Endothelial cell of umbilical vein (primary cell): Measurements from ENCODE around the gene MBOAT2. TPM values are rescaled to one million over a fixed set of nuclear protein-coding genes. Genes with fewer than 3 reads are reported as not detected.

Experiments
- BruUV-seq: library from RNA; stranded (reverse); fragments of 400-500 nt; replicated peaks from 2 replicates; lab custom pipeline; 2021; lab: Mats Ljungman, UMichigan
- CTCF ChIA-PET: fragments of 300-600, 350-600 bp; sonication (Branson Sonifier 250); formaldehyde crosslinking; loops from one replicate; lab custom pipeline; 2021; ENCODE audit warnings: antibody characterized with exemption, inconsistent platforms; lab: Charles Lee
- POLR2A ChIA-PET: fragments of 300-600, 350-600 bp; sonication (Branson Sonifier 250); formaldehyde crosslinking; loops from one replicate; lab custom pipeline; 2021; ENCODE audit warnings: antibody characterized with exemption, inconsistent platforms; lab: Charles Lee
- DNase-seq: peaks from one replicate; pipeline ENCODE4 v3.0.0-alpha.2; 2011; ENCODE audit warnings: low read depth, low spot score
- FAIRE-seq: peaks from 2 replicates; lab custom pipeline; 2011; peaks lifted over from hg19 to GRCh38; lab: Jason Lieb, UNC
- H2AFZ ChIP-seq: 2 replicates; pipeline ENCODE4 v1.6.0; 2012; ENCODE audit warnings: low read depth, low read length, control low read depth, inconsistent platforms
- H3K27ac ChIP-seq: 2 replicates; pipeline ENCODE4 v1.5.1; 2011; ENCODE audit warnings: low read depth, mild to moderate bottlenecking, control low read depth, low read length, moderate library complexity; ENCODE audit not compliant: insufficient read depth
- H3K27me3 ChIP-seq, 2 experiments: 2 replicates each; pipeline versions ENCODE4 v1.6.0 to v1.6.1; 2011; ENCODE audit warnings: low read length in 2 of 2, mixed read lengths in 1 of 2; ENCODE audit not compliant: control insufficient read depth in 2 of 2, insufficient read depth in 2 of 2
- H3K36me3 ChIP-seq, 2 experiments: 2 replicates in 1 of 2; 3 replicates in 1 of 2; pipeline ENCODE4 v1.5.1; 2011; ENCODE audit warnings: low read length in 2 of 2, mild to moderate bottlenecking in 1 of 2, moderate library complexity in 1 of 2; ENCODE audit not compliant: control insufficient read depth in 2 of 2, insufficient read depth in 2 of 2; ENCODE audit errors: extremely low read depth in 1 of 2
- H3K4me1 ChIP-seq: 3 replicates; pipeline ENCODE4 v1.5.1; 2011; ENCODE audit warnings: mild to moderate bottlenecking, low read length; ENCODE audit not compliant: control insufficient read depth, insufficient read depth; ENCODE audit errors: extremely low read depth
- H3K4me2 ChIP-seq: 2 replicates; pipeline ENCODE4 v1.6.1; 2011; ENCODE audit warnings: low read length, control low read depth, mixed read lengths; ENCODE audit not compliant: insufficient read depth
- H3K4me3 ChIP-seq, 3 experiments: fragments of 200-600 bp in 1 of 3; sonication (generic), shearing (Covaris generic) in 1 of 3; replicated peaks in 1 of 3; 2 replicates each; pipeline ENCODE4 v1.5.1; 2011 to 2016; ENCODE audit warnings: control low read depth in 3 of 3, low read length in 3 of 3, mild to moderate bottlenecking in 2 of 3, inconsistent platforms in 1 of 3, low read depth in 1 of 3, moderate library complexity in 1 of 3; ENCODE audit not compliant: insufficient read depth in 1 of 3
- H3K79me2 ChIP-seq: 2 replicates; pipeline ENCODE4 v1.6.0; 2012; ENCODE audit warnings: low read length, inconsistent platforms; ENCODE audit not compliant: control insufficient read depth, insufficient read depth
- H3K9ac ChIP-seq: replicated peaks from 2 replicates; pipeline ENCODE3; 2011; ENCODE audit warnings: low read length, control low read depth; ENCODE audit not compliant: insufficient read depth; ENCODE audit errors: extremely low read depth
- H3K9me1 ChIP-seq: replicated peaks from 3 replicates; pipeline ENCODE4 v1.6.0; 2011; ENCODE audit warnings: mild to moderate bottlenecking, low read length; ENCODE audit not compliant: control insufficient read depth, insufficient read depth; ENCODE audit errors: extremely low read depth
- H3K9me3 ChIP-seq: replicated peaks from 2 replicates; pipeline ENCODE4 v1.5.1; 2012; ENCODE audit warnings: low read length, inconsistent platforms; ENCODE audit not compliant: control insufficient read depth, insufficient read depth
- H4K20me1 ChIP-seq: replicated peaks from 2 replicates; pipeline ENCODE3; 2011; ENCODE audit warnings: mild to moderate bottlenecking, low read length; ENCODE audit not compliant: control insufficient read depth, insufficient read depth; ENCODE audit errors: extremely low read depth
- CTCF ChIP-seq, 2 donors: IDR thresholded peaks; 1 replicate in 1 of 2; 2 replicates in 1 of 2; pipeline ENCODE4 v1.5.1; 2011; ENCODE audit warnings: low read length in 2 of 2, mild to moderate bottlenecking in 2 of 2, moderate library complexity in 2 of 2, control low read depth in 1 of 2, inconsistent platforms in 1 of 2, low read depth in 1 of 2; ENCODE audit not compliant: insufficient read depth in 1 of 2; ENCODE audit errors: extremely low read depth in 1 of 2
- EZH2 ChIP-seq: IDR thresholded peaks from 2 replicates; pipeline ENCODE4 v1.6.1; 2012; ENCODE audit warnings: borderline replicate concordance, low read depth, mild to moderate bottlenecking, moderate library complexity, low read length, inconsistent platforms; ENCODE audit not compliant: severe bottlenecking
- FOS ChIP-seq: IDR thresholded peaks from 2 replicates; pipeline ENCODE4 v1.6.1; 2011; ENCODE audit warnings: mild to moderate bottlenecking, low read length, moderate library complexity, borderline replicate concordance; ENCODE audit not compliant: insufficient read depth
- JUN ChIP-seq: IDR thresholded peaks from 2 replicates; pipeline ENCODE4 v1.6.1; 2011; ENCODE audit warnings: borderline replicate concordance, low read depth; ENCODE audit not compliant: insufficient read length, insufficient read depth
- MYC ChIP-seq: IDR thresholded peaks from one replicate; pipeline ENCODE4 v1.6.1; 2011; ENCODE audit warnings: mild to moderate bottlenecking, low read depth, low read length
- POLR2A ChIP-seq: IDR thresholded peaks from 2 replicates; pipeline ENCODE4 v1.6.1; 2012; ENCODE audit warnings: low read depth, mild to moderate bottlenecking, control low read depth, low read length
- dilution Hi-C: fragments of 300-500 bp; cut with MboI; formaldehyde crosslinking; loops from one replicate; pipeline ENCODE4 v1.15.0; 2019; ENCODE audit warnings: low sequenced_read_pairs; ENCODE audit not compliant: extremely low pct_ligation_motif_present
- intact Hi-C: fragments of 100-400 bp; cut with micrococcal nuclease; formaldehyde crosslinking; loops from one replicate; pipeline ENCODE4 v1.10.0; 2022
- polyA plus RNA-seq, 4 experiments: library from polyadenylated mRNA; depleted of rRNA in 3 of 4; stranded (reverse) in 3 of 4; unstranded in 1 of 4; fragments of >200 nt; gene quantifications; 2 replicates each; pipeline versions ENCODE4 v1.2.1 to v1.2.3, GENCODE V29; 2011 to 2012; ENCODE audit warnings: missing spikeins in 1 of 4
- total RNA-seq: library from RNA; stranded (reverse); gene quantifications from 2 replicates; pipeline ENCODE4 v1.2.3, GENCODE V29; 2021

MBOAT2 gene
- total and polyA plus RNA-seq, 2 donors (not counting 3 experiments of a cell fraction or from before 2014, with no cell fraction given) = 10.9 to 22.1 TPM

DNA sequence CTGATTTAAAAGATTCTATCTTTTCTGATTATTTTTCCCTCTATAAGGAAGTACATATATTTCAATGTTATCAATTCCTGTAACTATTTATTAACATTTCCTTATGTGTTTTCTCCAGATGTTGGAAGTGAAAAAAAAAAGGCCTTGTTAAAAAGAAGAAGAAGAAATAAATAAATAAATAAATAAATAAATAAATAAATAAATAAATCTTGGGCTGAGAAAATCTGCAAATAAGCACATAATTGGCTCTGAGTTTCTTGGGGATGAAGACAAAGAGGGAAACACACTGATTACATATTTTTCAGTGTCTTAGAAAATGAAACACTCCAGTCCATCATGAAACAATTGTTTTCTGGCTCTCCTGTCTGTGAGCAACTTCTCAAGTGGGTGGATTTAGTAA is 21.1 kb upstream of the MBOAT2 start:
- ChIA-PET POLR2A (no interaction called here), CTCF (no interaction called here)
- FAIRE-seq (peak; percentile 35), DNase-seq (no peak)
- Histone ChIP-seq H3K4me2 (no peak overlapping the region), H3K9ac (no peak overlapping the region), H3K27me3 (peaks cover 0 to 7% of the 10 kb centered on the region in 2 experiments), H3K79me2 (no peaks in the 10 kb centered on the region), H3K27ac (no peak overlapping the region), H2AFZ (no peak overlapping the region), H3K36me3 (no peaks in the 10 kb centered on the region), H4K20me1 (no peaks in the 10 kb centered on the region), H3K4me3 (no peak overlapping the region), H3K9me1 (no peaks in the 10 kb centered on the region), H3K9me3 (no peaks in the 10 kb centered on the region), H3K4me1 (no peaks in the 10 kb centered on the region)
- no TSS peak for BruUV-seq
- no peak for TF ChIP-seq POLR2A
- TF ChIP-seq CTCF (IDR thresholded peaks at IDR 0.05; ENCODE audit: extremely low read depth in 1 of 2, insufficient read depth in 1 of 2, low read depth in 1 of 2, low read length in 2 of 2) = no peak
- TF ChIP-seq JUN = no peak
- no peak for TF ChIP-seq MYC
- no peak for TF ChIP-seq EZH2
- no peak for TF ChIP-seq FOS
- dilution Hi-C loops = no loop called here
- intact Hi-C loops = no loop called here
